ENCODE results near the gene USP37.

GRCh38 chr2:218582076-218582475 lies 13.9 kb upstream of the USP37 start:
- no peak for TF ChIP-seq EZH2 (IDR thresholded peaks at IDR 0.05; ENCODE audit: borderline replicate concordance, low read depth, low read length, severe bottlenecking)
- TF ChIP-seq, protein P1, sequence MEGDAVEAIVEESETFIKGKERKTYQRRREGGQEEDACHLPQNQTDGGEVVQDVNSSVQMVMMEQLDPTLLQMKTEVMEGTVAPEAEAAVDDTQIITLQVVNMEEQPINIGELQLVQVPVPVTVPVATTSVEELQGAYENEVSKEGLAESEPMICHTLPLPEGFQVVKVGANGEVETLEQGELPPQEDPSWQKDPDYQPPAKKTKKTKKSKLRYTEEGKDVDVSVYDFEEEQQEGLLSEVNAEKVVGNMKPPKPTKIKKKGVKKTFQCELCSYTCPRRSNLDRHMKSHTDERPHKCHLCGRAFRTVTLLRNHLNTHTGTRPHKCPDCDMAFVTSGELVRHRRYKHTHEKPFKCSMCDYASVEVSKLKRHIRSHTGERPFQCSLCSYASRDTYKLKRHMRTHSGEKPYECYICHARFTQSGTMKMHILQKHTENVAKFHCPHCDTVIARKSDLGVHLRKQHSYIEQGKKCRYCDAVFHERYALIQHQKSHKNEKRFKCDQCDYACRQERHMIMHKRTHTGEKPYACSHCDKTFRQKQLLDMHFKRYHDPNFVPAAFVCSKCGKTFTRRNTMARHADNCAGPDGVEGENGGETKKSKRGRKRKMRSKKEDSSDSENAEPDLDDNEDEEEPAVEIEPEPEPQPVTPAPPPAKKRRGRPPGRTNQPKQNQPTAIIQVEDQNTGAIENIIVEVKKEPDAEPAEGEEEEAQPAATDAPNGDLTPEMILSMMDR (IDR thresholded peaks at IDR 0.05; ENCODE audit: borderline replicate concordance, extremely low read depth, low read length, poor library complexity, severe bottlenecking): no peak

Measured in DND-41 (cell line).